Measurements from ENCODE around the gene CGNL1.

CGNL1 gene

DNA sequence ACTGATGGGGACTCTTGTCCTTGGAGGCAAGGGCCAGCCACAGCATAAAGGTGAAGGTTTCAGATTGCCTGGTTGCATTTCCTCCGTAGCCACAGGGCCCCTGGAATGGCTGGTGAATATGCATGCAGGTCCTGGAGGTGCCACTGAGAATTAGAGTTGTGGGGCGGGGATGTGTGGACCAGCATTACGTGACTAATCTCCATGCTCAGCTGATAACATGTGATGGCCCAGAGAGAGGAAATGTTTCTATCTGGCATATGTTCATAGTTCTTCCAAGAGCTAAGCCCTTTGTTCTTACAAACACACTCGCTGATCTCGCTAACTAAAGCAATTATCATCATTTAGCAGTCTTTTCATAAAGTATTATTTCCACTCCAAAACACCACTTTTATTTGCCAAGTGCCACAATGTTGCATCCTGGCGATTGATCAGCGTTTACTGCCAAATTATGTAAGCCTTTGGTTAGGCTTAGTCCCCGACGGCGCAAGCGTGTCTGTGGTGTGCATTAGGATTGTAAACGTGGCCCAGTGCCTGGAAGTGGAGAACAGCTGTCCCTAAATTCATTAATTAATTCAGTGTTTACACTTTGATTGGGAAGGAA is 55.9 kb downstream of the CGNL1 start:
- Histone ChIP-seq H3K9ac (no peak overlapping the region), H3K27me3 (no peaks in the 10 kb centered on the region), H3K9me3 (no peaks in the 10 kb centered on the region), H3K4me3 (no peak overlapping the region), H4K20me1 (no peaks in the 10 kb centered on the region), H3K4me1 (no peaks in the 10 kb centered on the region), H3K27ac (no peak overlapping the region), H3K36me3 (no peaks in the 10 kb centered on the region), H3K4me2 (no peak overlapping the region)
- TF ChIP-seq Cebpa-rat (IDR thresholded peaks at IDR 0.05) = no peak

DNA sequence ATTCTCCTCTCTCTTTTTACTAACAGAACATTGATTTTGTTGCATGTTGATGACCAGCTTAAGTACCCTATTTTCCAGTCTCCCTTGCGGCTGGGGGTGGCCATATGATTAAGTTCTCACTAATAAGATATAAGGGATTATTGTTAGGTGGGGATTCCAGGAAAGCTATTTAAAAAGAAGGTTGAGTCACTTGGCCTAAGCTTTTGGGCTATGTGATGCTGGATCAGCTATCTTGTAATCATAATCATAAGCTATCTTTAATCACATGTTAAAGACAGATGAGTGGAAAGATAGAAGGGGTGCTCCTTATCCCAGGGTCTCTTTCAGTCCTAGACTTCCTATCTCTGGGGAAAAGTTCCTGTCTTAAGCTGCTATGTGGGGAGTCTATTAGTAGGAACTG is 59.9 kb downstream of the CGNL1 start:
- no peaks in the 10 kb centered on the region for H3K27me3 ChIP-seq
- no peaks in the 10 kb centered on the region for H3K9me3 ChIP-seq
- H3K9ac ChIP-seq = no peak overlapping the region
- H3K36me3 ChIP-seq = no peaks in the 10 kb centered on the region
- no peak overlapping the region for H3K4me2 ChIP-seq
- H3K4me3 ChIP-seq = no peak overlapping the region
- H4K20me1 ChIP-seq = no peaks in the 10 kb centered on the region
- no peak overlapping the region for H3K27ac ChIP-seq
- no peak for TF ChIP-seq Cebpa-rat (IDR thresholded peaks at IDR 0.05)
- no peaks in the 10 kb centered on the region for H3K4me1 ChIP-seq

DNA sequence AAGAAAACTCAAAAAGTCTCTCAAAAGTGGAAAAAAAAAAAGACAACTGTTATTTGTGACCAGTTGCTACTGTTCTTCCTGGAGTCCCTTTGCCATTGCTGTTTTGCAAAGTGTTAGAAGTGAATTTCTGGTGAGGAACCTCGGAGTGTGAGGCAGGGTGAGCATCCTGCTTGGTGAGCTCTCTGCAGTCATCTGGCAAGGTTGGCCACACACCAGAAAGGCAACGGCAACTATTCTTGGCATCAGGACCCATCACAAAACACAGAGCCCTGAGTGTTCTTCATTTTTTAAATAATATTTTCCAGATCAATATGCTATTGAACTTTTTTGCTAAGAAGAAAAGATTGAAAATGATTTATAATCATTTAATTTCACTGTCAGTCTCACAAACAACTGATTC is 60.7 kb downstream of the CGNL1 start:
- H3K9ac ChIP-seq = no peak overlapping the region
- no peak overlapping the region for H3K4me3 ChIP-seq
- H3K9me3 ChIP-seq = no peaks in the 10 kb centered on the region
- no peaks in the 10 kb centered on the region for H3K27me3 ChIP-seq
- H3K4me1 ChIP-seq = no peaks in the 10 kb centered on the region
- no peaks in the 10 kb centered on the region for H3K36me3 ChIP-seq
- H4K20me1 ChIP-seq = no peaks in the 10 kb centered on the region
- H3K27ac ChIP-seq = no peak overlapping the region
- H3K4me2 ChIP-seq = no peak overlapping the region
- no peak for TF ChIP-seq Cebpa-rat (IDR thresholded peaks at IDR 0.05)

DNA sequence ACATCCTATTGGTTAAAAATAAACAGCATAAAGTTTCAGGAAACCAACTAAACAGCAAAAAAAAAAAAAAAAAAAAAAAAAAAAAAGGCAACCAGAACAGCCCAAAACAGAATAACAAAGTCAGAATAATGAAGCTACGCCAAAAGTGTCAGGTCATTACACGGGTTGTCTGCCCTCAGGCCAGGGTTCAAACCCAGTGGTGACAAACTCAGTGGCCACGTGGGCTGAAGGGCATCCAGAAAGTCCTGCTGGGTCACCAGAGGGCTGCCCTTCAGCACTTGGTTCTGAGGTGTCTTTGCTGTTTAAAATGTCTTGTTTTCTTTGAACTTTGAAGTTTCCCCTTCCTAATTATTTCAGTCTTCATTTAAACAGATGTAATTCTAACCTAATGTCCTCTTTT is 61.3 kb downstream of the CGNL1 start:
- H3K9me3 ChIP-seq = no peaks in the 10 kb centered on the region

DNA sequence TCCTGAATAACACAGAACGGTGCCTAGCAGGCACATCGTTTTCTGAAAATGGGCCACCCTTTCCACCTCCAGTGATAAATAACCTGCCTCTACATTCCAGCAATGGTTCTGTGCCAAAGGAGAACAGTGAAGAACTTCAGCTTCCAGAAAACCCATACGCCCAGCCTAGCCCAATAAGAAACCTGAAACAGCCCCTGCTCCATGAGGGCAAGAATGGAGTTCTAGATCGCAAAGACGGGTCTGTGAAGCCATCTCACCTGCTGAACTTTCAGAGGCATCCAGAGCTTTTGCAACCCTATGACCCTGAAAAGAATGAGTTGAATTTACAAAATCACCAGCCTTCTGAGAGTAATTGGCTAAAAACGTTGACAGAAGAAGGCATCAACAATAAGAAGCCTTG is 61.9 kb downstream of the CGNL1 start:
- Histone ChIP-seq H3K36me3 (no peaks in the 10 kb centered on the region), H3K4me2 (no peak overlapping the region), H3K27me3 (no peaks in the 10 kb centered on the region), H3K9me3 (no peaks in the 10 kb centered on the region), H3K4me1 (peaks cover 2% of the 10 kb centered on the region; the same call in 1 of the 2 replicates), H4K20me1 (no peaks in the 10 kb centered on the region), H3K9ac (no peak overlapping the region), H3K4me3 (no peak overlapping the region), H3K27ac (no peak overlapping the region)
- TF ChIP-seq Cebpa-rat (IDR thresholded peaks at IDR 0.05) = no peak

More for the DNA sequence above, 61.3 kb downstream of the CGNL1 start:
- Histone ChIP-seq H3K4me3 (no peak overlapping the region), H4K20me1 (no peaks in the 10 kb centered on the region), H3K27me3 (no peaks in the 10 kb centered on the region), H3K4me2 (no peak overlapping the region), H3K4me1 (no peaks in the 10 kb centered on the region), H3K27ac (no peak overlapping the region), H3K9ac (no peak overlapping the region), H3K36me3 (no peaks in the 10 kb centered on the region)
- TF ChIP-seq Cebpa-rat (IDR thresholded peaks at IDR 0.05) = no peak

DNA sequence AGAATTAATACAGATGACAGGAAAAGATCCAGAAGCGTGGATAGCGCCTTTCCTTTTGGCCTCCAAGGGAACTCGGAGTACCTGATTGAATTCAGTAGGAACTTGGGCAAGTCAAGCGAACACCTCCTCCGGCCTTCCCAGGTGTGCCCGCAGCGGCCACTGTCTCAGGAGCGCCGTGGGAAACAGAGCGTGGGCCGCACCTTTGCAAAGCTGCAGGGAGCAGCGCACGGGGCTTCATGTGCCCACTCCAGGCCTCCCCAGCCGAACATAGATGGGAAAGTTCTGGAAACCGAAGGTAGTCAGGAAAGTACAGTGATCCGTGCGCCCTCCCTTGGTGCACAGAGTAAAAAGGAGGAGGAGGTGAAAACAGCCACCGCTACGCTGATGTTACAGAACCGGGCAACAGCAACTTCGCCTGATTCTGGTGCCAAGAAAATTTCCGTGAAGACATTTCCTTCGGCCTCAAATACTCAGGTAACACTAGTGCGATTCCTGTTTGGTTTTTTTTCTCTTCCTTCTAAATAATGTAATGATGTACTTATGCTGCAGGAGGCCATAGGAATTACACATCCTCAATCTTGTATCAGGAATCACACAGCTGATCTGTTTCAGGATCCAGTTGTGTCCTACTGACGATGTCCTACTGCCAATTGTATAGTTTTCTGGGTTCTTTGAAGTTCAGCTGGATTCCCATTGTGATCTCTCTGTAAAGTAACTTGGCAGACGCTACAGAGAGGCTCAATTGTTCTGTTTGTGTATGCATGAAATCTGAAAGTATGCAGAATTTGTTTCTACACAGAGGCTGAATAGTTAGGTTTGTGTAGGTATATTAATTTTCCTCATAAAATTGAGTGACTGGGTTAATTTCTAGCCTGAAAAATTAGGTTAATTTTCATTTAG is 63.1 kb downstream of the CGNL1 start:
- Histone ChIP-seq H3K4me3 (no peak overlapping the region), H3K27me3 (no peaks in the 10 kb centered on the region), H3K4me1 (peaks cover 6% of the 10 kb centered on the region; the same call in 1 of the 2 replicates), H3K27ac (no peak overlapping the region), H3K36me3 (no peaks in the 10 kb centered on the region), H3K9ac (no peak overlapping the region), H4K20me1 (no peaks in the 10 kb centered on the region), H3K4me2 (no peak overlapping the region), H3K9me3 (no peaks in the 10 kb centered on the region)
- no peak for TF ChIP-seq Cebpa-rat (IDR thresholded peaks at IDR 0.05)

DNA sequence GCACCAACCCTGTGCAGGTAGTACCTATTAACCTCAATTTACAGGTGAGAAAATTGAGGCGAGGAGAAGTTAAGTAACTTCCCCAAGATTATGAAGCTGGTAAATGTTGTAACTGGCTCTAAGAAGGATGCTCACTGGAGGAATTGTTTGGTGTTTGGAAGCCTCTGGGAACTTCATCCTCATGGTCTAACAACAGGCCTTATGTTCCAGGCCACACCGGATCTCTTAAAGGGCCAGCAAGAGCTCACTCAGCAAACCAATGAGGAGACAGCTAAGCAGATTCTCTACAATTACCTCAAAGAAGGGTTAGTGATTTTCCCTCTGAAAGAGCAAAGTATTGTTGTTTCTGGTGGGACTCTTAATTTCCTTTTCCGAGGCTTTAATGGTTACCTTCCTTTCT is 63.9 kb downstream of the CGNL1 start:
- Histone ChIP-seq H3K4me3 (no peak overlapping the region), H3K27me3 (no peaks in the 10 kb centered on the region), H3K36me3 (no peaks in the 10 kb centered on the region), H4K20me1 (no peaks in the 10 kb centered on the region), H3K27ac (no peak overlapping the region), H3K9ac (no peak overlapping the region), H3K4me2 (no peak overlapping the region), H3K4me1 (peaks cover 6% of the 10 kb centered on the region; the same call in 1 of the 2 replicates), H3K9me3 (no peaks in the 10 kb centered on the region)
- TF ChIP-seq Cebpa-rat (IDR thresholded peaks at IDR 0.05) = no peak

DNA sequence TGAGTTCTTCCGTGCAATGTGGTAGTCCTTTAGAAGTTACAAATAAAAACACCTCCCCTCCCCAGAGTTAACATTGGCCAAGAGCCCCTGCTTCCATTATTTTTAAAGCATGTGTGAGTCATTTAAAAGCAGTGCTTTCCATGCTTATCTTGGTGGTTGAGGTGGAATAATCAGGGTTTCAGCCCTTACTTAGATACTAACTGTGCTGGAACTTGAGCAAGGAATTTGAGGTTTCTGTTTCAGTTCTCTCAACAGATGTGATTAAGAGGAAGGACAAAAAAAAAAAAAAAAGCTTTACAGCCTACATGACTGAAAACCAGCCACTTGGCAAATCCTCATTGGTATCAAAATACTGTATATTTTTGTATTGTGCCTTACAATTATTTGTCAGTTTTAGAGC is 64.5 kb downstream of the CGNL1 start:
- Histone ChIP-seq H4K20me1 (no peaks in the 10 kb centered on the region), H3K4me3 (no peak overlapping the region), H3K27me3 (no peaks in the 10 kb centered on the region), H3K4me2 (no peak overlapping the region), H3K4me1 (peaks cover 6% of the 10 kb centered on the region; the same call in 1 of the 2 replicates), H3K27ac (no peak overlapping the region), H3K36me3 (no peaks in the 10 kb centered on the region), H3K9ac (no peak overlapping the region), H3K9me3 (no peaks in the 10 kb centered on the region)
- TF ChIP-seq Cebpa-rat (IDR thresholded peaks at IDR 0.05) = no peak

DNA sequence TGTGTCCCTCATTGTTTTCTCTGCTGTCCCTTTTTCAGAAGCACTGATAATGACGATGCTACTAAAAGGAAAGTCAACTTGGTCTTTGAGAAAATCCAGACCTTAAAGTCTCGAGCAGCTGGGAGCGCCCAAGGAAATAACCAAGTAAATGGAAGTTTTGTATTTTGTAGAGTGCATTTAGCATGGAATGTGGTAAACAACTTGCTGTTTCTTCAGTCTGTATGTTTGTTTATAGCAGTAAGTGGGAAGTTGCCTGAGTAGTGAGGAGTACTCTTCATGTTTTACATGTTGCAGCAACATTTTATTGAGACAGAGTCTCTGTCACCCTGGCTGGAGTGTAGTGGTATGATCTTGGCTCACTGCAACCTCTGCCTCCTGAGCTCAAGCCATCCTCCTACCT is 66.0 kb downstream of the CGNL1 start:
- no peak for TF ChIP-seq Cebpa-rat (IDR thresholded peaks at IDR 0.05)
- Histone ChIP-seq H3K4me1 (peaks cover 6% of the 10 kb centered on the region; the same call in 1 of the 2 replicates), H3K4me3 (no peak overlapping the region), H3K36me3 (no peaks in the 10 kb centered on the region), H3K9me3 (no peaks in the 10 kb centered on the region), H3K27ac (no peak overlapping the region), H3K27me3 (no peaks in the 10 kb centered on the region), H3K4me2 (no peak overlapping the region), H4K20me1 (no peaks in the 10 kb centered on the region), H3K9ac (no peak overlapping the region)

DNA sequence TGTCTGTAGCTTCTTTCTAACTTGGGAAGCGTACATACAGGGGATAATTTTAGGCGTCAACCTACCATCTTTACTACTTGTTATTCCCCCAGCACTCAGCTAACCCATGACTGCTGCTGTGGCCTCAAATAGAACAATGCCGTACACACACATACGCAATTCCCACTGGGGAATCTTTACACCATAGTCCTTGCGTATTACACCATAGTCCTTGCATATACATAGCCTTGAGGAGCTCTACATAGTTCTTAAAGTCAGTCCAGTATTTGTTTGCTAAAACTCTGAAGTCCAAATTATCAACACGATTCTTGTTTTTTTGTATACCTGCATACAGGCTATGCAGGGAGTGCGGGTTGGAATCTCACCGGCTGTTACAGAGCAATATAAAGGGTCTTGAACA is 67.2 kb downstream of the CGNL1 start:
- Histone ChIP-seq H3K4me2 (no peak overlapping the region), H3K9ac (no peak overlapping the region), H3K36me3 (no peaks in the 10 kb centered on the region), H3K9me3 (no peaks in the 10 kb centered on the region), H3K4me3 (no peak overlapping the region), H3K4me1 (peaks cover 6% of the 10 kb centered on the region; the same call in 1 of the 2 replicates), H3K27me3 (no peaks in the 10 kb centered on the region), H4K20me1 (no peaks in the 10 kb centered on the region), H3K27ac (no peak overlapping the region)
- no peak for TF ChIP-seq Cebpa-rat (IDR thresholded peaks at IDR 0.05)
